SK-N-SH (cell line): ENCODE data around the gene ADGRG7. TPM values are rescaled to one million over a fixed set of nuclear protein-coding genes. Genes with fewer than 3 reads are reported as not detected.

Experiments
- CTCF ChIA-PET: fragments of 300-600, 350-600 bp; formaldehyde crosslinking; extraction: SDS; loops from one replicate; lab custom pipeline; 2021; lab: Yijun Ruan, JAX
- POLR2A ChIA-PET: fragments of 350-600 bp; sonication (Branson Sonifier 250); formaldehyde crosslinking; extraction: SDS; loops from one replicate; lab custom pipeline; 2020; ENCODE audit warnings: antibody characterized with exemption, inconsistent platforms; lab: Yijun Ruan, JAX
- DNase-seq: peaks from one replicate; pipeline ENCODE4 v3.0.0; 2012
- H2AFZ ChIP-seq: fragments of 200-600 bp; sonication (generic); 2 replicates; pipeline ENCODE4 v1.8.1; 2016; ENCODE audit warnings: antibody characterized with exemption, mild to moderate bottlenecking, low read depth
- H3F3A ChIP-seq: fragments of 200-600 bp; sonication (generic); replicated peaks from 2 replicates; pipeline ENCODE3; 2016; ENCODE audit warnings: antibody characterized with exemption, mild to moderate bottlenecking; ENCODE audit not compliant: insufficient read depth
- H3K27ac ChIP-seq, 2 experiments: fragments of 200-500 bp in 1 of 2; fragments of 200-600 bp in 1 of 2; sonication (Bioruptor generic) in 1 of 2; sonication (generic), shearing (Covaris generic) in 1 of 2; 2 replicates each; pipeline versions ENCODE4 v1.5.1 to v1.6.1; 2014 to 2016; ENCODE audit warnings: low read depth in 2 of 2, inconsistent platforms in 1 of 2, low read length in 1 of 2, mild to moderate bottlenecking in 1 of 2, mixed read lengths in 1 of 2
- H3K27me3 ChIP-seq: fragments of 200-600 bp; sonication (generic), shearing (Covaris generic); 2 replicates; pipeline ENCODE4 v1.6.1; 2016; ENCODE audit warnings: mixed run types; ENCODE audit not compliant: insufficient read depth
- H3K36me3 ChIP-seq, 2 experiments: fragments of 200-500 bp in 1 of 2; fragments of 200-600 bp in 1 of 2; sonication (Bioruptor generic) in 1 of 2; sonication (generic) in 1 of 2; replicated peaks in 1 of 2; 2 replicates each; pipeline versions ENCODE3 to v1.5.1; 2014 to 2016; ENCODE audit warnings: low read length in 1 of 2, mild to moderate bottlenecking in 1 of 2; ENCODE audit not compliant: insufficient read depth in 2 of 2, control insufficient read depth in 1 of 2
- H3K4me1 ChIP-seq, 2 experiments: fragments of 200-500 bp in 1 of 2; fragments of 200-600 bp in 1 of 2; sonication (Bioruptor generic) in 1 of 2; sonication (generic), shearing (Covaris generic) in 1 of 2; 2 replicates each; pipeline versions ENCODE4 v1.5.1 to v1.6.1; 2014 to 2016; ENCODE audit warnings: low read depth in 1 of 2, low read length in 1 of 2, mixed run types in 1 of 2; ENCODE audit not compliant: insufficient read depth in 2 of 2, control insufficient read depth in 1 of 2
- H3K4me2 ChIP-seq: fragments of 200-600 bp; sonication (generic), shearing (Covaris generic); 2 replicates; pipeline ENCODE4 v1.6.1; 2017; ENCODE audit warnings: mixed run types
- H3K4me3 ChIP-seq, 2 experiments: fragments of 200-500 bp in 1 of 2; fragments of 200-600 bp in 1 of 2; sonication (Bioruptor generic) in 1 of 2; sonication (generic), shearing (Covaris generic) in 1 of 2; 2 replicates each; pipeline versions ENCODE4 v1.5.1 to v1.8.1; 2014 to 2016; ENCODE audit warnings: low read depth in 2 of 2, inconsistent platforms in 1 of 2, low read length in 1 of 2, mild to moderate bottlenecking in 1 of 2, mixed read lengths in 1 of 2, moderate library complexity in 1 of 2
- H3K79me2 ChIP-seq: fragments of 200-600 bp; sonication (generic); 2 replicates; pipeline ENCODE4 v1.8.1; 2017; ENCODE audit warnings: mild to moderate bottlenecking; ENCODE audit not compliant: insufficient read depth
- H3K9ac ChIP-seq: fragments of 200-600 bp; sonication (generic); 2 replicates; pipeline ENCODE4 v1.6.1; 2017; ENCODE audit warnings: mixed run types
- H3K9me2 ChIP-seq: fragments of 200-600 bp; sonication (generic); 2 replicates; pipeline ENCODE4 v1.6.1; 2017; ENCODE audit warnings: mixed run types
- H3K9me3 ChIP-seq: fragments of 200-600 bp; sonication (generic); 2 replicates; pipeline ENCODE4 v1.6.1; 2017; ENCODE audit warnings: mixed run types, mild to moderate bottlenecking, moderate library complexity
- H4K20me1 ChIP-seq: fragments of 200-600 bp; sonication (generic); 2 replicates; pipeline ENCODE4 v1.6.1; 2017; ENCODE audit warnings: mild to moderate bottlenecking, mixed run types; ENCODE audit not compliant: insufficient read depth
- ELF1 ChIP-seq: IDR thresholded peaks from 2 replicates; pipeline ENCODE4 v1.4.0; 2012
- EP300 ChIP-seq, 2 experiments: IDR thresholded peaks; 2 replicates each; pipeline versions ENCODE4 v1.4.0 to v1.6.1; 2012; ENCODE audit warnings: borderline replicate concordance in 1 of 2, low read depth in 1 of 2, low read length in 1 of 2
- FOSL2 ChIP-seq: IDR thresholded peaks from 2 replicates; pipeline ENCODE4 v1.4.0; 2012; ENCODE audit warnings: low read depth, mild to moderate bottlenecking, moderate library complexity, borderline replicate concordance
- FOXM1 ChIP-seq: IDR thresholded peaks from 2 replicates; pipeline ENCODE4 v1.4.0; 2012; ENCODE audit warnings: low read depth, mild to moderate bottlenecking
- GABPA ChIP-seq: IDR thresholded peaks from 2 replicates; pipeline ENCODE4 v1.4.0; 2012; ENCODE audit warnings: low read depth, mild to moderate bottlenecking
- JUND ChIP-seq: IDR thresholded peaks from 2 replicates; pipeline ENCODE4 v1.4.0; 2012
- MXI1 ChIP-seq: IDR thresholded peaks from 2 replicates; pipeline ENCODE4 v1.6.1; 2012; ENCODE audit warnings: mild to moderate bottlenecking, low read depth, low read length, improper control_type of control experiment
- NFIC ChIP-seq: IDR thresholded peaks from 2 replicates; pipeline ENCODE4 v1.4.0; 2012; ENCODE audit warnings: borderline replicate concordance
- RFX5 ChIP-seq: IDR thresholded peaks from 2 replicates; pipeline ENCODE4 v1.6.1; 2012; ENCODE audit warnings: mild to moderate bottlenecking, improper control_type of control experiment, low read length
- RXRA ChIP-seq: IDR thresholded peaks from 2 replicates; pipeline ENCODE4 v1.4.0; 2012; ENCODE audit warnings: low read depth, mild to moderate bottlenecking, borderline replicate concordance
- YY1 ChIP-seq: IDR thresholded peaks from 2 replicates; pipeline ENCODE4 v1.4.0; 2012; ENCODE audit warnings: low read depth, mild to moderate bottlenecking
- WGBS: methylation state at CpG from one replicate; pipeline ENCODE4 v1.1.6; 2017; ENCODE audit warnings: low lambda C conversion rate; 5-methylcytosine and 5-hydroxymethylcytosine counted together
- polyA plus RNA-seq, 3 experiments: library from polyadenylated mRNA; depleted of rRNA; stranded (reverse); fragments of >200 nt; gene quantifications; 2 replicates each; pipeline ENCODE4 v1.2.3, GENCODE V29; 2012
- TF ChIP-seq, protein P1 (sequence below): IDR thresholded peaks from 2 replicates; pipeline ENCODE4 v1.6.1; 2012; ENCODE audit warnings: mild to moderate bottlenecking, low read depth, low read length, moderate library complexity
- TF ChIP-seq, protein P2 (sequence below): IDR thresholded peaks from 2 replicates; pipeline ENCODE4 v1.4.0; 2012; ENCODE audit warnings: low read depth, borderline replicate concordance
- TF ChIP-seq, protein P3 (sequence below): fragments of 150-350 bp; IDR thresholded peaks from 2 replicates; pipeline ENCODE4 v1.6.1; 2017; ENCODE audit warnings: antibody characterized with exemption, low read length, low read depth, borderline replicate concordance
- TF ChIP-seq, protein P4 (sequence below): IDR thresholded peaks from 2 replicates; pipeline ENCODE4 v1.4.0; 2012; ENCODE audit warnings: low read depth

The ADGRG7 gene
- polyA plus RNA-seq, 1 of the 3 experiments (the other 2 are of a cell fraction): not detected

DNA sequence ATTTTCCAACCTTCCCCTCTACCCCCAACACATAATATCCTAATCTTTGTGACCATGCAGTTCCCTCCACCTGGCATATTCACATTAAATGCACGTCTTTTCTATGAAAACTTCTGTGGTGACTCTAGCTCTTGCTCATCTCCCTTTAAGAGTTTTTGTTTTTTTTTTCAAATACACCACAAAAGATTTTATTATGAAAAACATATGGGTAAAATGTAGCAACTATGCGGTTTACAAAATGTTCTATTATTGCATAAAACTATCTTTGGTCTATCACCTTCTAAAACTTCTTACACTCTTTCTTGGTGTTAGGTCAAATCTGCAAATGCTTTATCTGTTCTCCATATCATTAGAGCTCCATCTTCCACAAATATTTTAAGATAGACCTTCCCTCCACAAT, 38.6 kb upstream of the ADGRG7 start (continued):
- TF ChIP-seq, protein P1, sequence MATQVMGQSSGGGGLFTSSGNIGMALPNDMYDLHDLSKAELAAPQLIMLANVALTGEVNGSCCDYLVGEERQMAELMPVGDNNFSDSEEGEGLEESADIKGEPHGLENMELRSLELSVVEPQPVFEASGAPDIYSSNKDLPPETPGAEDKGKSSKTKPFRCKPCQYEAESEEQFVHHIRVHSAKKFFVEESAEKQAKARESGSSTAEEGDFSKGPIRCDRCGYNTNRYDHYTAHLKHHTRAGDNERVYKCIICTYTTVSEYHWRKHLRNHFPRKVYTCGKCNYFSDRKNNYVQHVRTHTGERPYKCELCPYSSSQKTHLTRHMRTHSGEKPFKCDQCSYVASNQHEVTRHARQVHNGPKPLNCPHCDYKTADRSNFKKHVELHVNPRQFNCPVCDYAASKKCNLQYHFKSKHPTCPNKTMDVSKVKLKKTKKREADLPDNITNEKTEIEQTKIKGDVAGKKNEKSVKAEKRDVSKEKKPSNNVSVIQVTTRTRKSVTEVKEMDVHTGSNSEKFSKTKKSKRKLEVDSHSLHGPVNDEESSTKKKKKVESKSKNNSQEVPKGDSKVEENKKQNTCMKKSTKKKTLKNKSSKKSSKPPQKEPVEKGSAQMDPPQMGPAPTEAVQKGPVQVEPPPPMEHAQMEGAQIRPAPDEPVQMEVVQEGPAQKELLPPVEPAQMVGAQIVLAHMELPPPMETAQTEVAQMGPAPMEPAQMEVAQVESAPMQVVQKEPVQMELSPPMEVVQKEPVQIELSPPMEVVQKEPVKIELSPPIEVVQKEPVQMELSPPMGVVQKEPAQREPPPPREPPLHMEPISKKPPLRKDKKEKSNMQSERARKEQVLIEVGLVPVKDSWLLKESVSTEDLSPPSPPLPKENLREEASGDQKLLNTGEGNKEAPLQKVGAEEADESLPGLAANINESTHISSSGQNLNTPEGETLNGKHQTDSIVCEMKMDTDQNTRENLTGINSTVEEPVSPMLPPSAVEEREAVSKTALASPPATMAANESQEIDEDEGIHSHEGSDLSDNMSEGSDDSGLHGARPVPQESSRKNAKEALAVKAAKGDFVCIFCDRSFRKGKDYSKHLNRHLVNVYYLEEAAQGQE: no peak
- TF ChIP-seq ELF1 (no peak), YY1 (no peak), GABPA (no peak), MXI1 (no peak)
- TF ChIP-seq, protein P2, sequence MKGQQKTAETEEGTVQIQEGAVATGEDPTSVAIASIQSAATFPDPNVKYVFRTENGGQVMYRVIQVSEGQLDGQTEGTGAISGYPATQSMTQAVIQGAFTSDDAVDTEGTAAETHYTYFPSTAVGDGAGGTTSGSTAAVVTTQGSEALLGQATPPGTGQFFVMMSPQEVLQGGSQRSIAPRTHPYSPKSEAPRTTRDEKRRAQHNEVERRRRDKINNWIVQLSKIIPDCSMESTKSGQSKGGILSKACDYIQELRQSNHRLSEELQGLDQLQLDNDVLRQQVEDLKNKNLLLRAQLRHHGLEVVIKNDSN: no peak

DNA sequence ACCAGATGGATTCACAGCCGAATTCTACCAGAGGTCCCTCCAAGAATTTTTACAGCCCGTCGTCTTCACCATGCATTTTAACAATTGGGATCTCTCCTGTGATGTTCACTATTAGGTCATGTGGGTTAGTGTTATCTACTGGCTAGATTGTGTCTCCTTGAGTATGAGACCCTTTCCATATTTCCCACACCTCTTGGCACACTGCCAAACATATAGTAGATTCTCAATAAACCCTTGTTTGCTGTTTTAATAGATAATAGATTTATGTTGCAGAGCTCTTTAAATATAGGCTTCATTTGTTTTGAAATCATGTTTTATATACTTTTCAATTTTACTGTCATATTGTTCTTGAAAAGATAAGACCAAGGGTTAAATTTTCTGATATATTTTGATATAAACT, 34.9 kb upstream of the ADGRG7 start:
- Histone ChIP-seq H4K20me1 (no peaks in the 10 kb centered on the region), H3K4me2 (no peak overlapping the region), H3F3A (no peaks in the 10 kb centered on the region), H3K9me2 (no peaks in the 10 kb centered on the region), H3K4me1 (no peaks in the 10 kb centered on the region), H3K9me3 (no peaks in the 10 kb centered on the region), H3K79me2 (no peaks in the 10 kb centered on the region), H3K4me3 (no peak overlapping the region), H3K27me3 (no peaks in the 10 kb centered on the region), H3K9ac (no peak overlapping the region), H3K27ac (no peak overlapping the region), H2AFZ (no peak overlapping the region), H3K36me3 (peaks cover 0 to 2% of the 10 kb centered on the region in 2 experiments)
- CTCF ChIA-PET: interaction anchor here (1.0 to 1.9 kb wide), 3 partner anchors 15 to 110 kb away, joined by 3 to 7 read pairs (median 3); no protein-coding TSS in a partner anchor
- WGBS: 83% methylated on average over 3 of the region's 3 CpGs
- POLR2A ChIA-PET: no interaction called here
- DNase-seq: no peak
- TF ChIP-seq MXI1 (no peak), NFIC (peak; percentile 32; the same call in 1 of the 2 replicates), ELF1 (no peak), RFX5 (no peak)
- TF ChIP-seq, protein P3, sequence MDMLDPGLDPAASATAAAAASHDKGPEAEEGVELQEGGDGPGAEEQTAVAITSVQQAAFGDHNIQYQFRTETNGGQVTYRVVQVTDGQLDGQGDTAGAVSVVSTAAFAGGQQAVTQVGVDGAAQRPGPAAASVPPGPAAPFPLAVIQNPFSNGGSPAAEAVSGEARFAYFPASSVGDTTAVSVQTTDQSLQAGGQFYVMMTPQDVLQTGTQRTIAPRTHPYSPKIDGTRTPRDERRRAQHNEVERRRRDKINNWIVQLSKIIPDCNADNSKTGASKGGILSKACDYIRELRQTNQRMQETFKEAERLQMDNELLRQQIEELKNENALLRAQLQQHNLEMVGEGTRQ: no peak

DNA sequence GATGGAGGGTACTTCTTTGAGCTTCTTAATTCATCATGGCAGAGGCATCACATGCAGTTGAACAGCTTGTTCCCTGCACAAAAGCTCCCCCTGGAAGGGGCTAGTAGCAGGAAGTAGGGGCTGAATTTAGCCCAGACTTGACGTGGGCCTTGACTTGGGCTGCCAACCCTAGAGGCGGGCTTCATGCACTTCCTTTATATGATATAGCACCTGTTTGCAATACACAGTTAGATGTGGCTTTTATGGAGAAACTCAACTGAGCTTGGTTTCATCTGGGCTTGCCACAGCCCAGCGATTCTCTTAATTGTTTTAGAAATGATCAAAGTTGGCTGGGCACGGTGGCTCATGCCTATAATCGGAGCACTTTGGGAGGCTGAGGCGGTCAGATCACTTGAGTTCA, 33.7 kb upstream of the ADGRG7 start:
- H3K27me3 ChIP-seq: no peaks in the 10 kb centered on the region
- H4K20me1 ChIP-seq: no peaks in the 10 kb centered on the region
- H2AFZ ChIP-seq: no peak overlapping the region
- DNase-seq: no peak
- no peaks in the 10 kb centered on the region for H3K9me2 ChIP-seq
- no peaks in the 10 kb centered on the region for H3K4me1 ChIP-seq
- no peak overlapping the region for H3K4me2 ChIP-seq
- no peak overlapping the region for H3K9ac ChIP-seq
- H3K27ac ChIP-seq: no peak overlapping the region
- ChIA-PET POLR2A (no interaction called here), CTCF (interaction anchor here (1.0 to 1.9 kb wide), 3 partner anchors 14 to 112 kb away, joined by 3 to 7 read pairs (median 3); no protein-coding TSS in a partner anchor)
- no peaks in the 10 kb centered on the region for H3K79me2 ChIP-seq
- no peak overlapping the region for H3K4me3 ChIP-seq
- H3K9me3 ChIP-seq: no peaks in the 10 kb centered on the region
- no peaks in the 10 kb centered on the region for H3K36me3 ChIP-seq
- H3F3A ChIP-seq: no peaks in the 10 kb centered on the region
- 88% methylated on average over 6 of the region's 6 CpGs for WGBS
- TF ChIP-seq NFIC (no peak), RXRA (no peak), EP300 (IDR thresholded peaks at IDR 0.05; ENCODE audit: borderline replicate concordance in 1 of 2, low read depth in 1 of 2, low read length in 1 of 2) (no peak), MXI1 (no peak), FOSL2 (no peak), ELF1 (no peak), FOXM1 (no peak), JUND (no peak), GABPA (no peak)
- TF ChIP-seq, protein P4, sequence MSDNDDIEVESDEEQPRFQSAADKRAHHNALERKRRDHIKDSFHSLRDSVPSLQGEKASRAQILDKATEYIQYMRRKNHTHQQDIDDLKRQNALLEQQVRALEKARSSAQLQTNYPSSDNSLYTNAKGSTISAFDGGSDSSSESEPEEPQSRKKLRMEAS: no peak
- TF ChIP-seq, protein P1: no peak
